Endothelial cell of umbilical vein (primary cell): ENCODE data around the gene SETX.

Experiments
- CTCF ChIP-seq, 2 donors: IDR thresholded peaks; 1 replicate in 1 of 2; 2 replicates in 1 of 2; pipeline ENCODE4 v1.5.1; 2011; ENCODE audit warnings: low read length in 2 of 2, mild to moderate bottlenecking in 2 of 2, moderate library complexity in 2 of 2, control low read depth in 1 of 2, inconsistent platforms in 1 of 2, low read depth in 1 of 2; ENCODE audit not compliant: insufficient read depth in 1 of 2; ENCODE audit errors: extremely low read depth in 1 of 2
- MAX ChIP-seq: IDR thresholded peaks from 2 replicates; pipeline ENCODE4 v1.6.1; 2011; ENCODE audit not compliant: insufficient read depth, insufficient read length
- POLR2A ChIP-seq: IDR thresholded peaks from 2 replicates; pipeline ENCODE4 v1.6.1; 2012; ENCODE audit warnings: low read depth, mild to moderate bottlenecking, control low read depth, low read length

- TF ChIP-seq CTCF (IDR thresholded peaks at IDR 0.05; ENCODE audit: extremely low read depth in 1 of 2, insufficient read depth in 1 of 2, low read depth in 1 of 2, low read length in 2 of 2) (no peak), POLR2A (no peak), MAX (no peak)
Measured at GRCh38 chr9:132309056-132309455, 45.7 kb downstream of the SETX start.
